PFSK-1 (cell line): ENCODE data around the gene SUMO4.

Experiments
- FOXP2 ChIP-seq: optimal IDR thresholded peaks from 2 replicates; pipeline ENCODE3; 2011; ENCODE audit warnings: borderline replicate concordance, control low read depth, inconsistent platforms; ENCODE audit not compliant: insufficient read depth; ENCODE audit errors: extremely low read length, extremely low read depth
- POLR2AphosphoS5 ChIP-seq: IDR thresholded peaks from 2 replicates; pipeline ENCODE4 v1.6.1; 2012; ENCODE audit warnings: low read depth, mild to moderate bottlenecking, control low read depth, low read length, moderate library complexity
- SIN3A ChIP-seq: IDR thresholded peaks from 2 replicates; pipeline ENCODE4 v1.6.1; 2012; ENCODE audit warnings: mild to moderate bottlenecking, low read length, moderate library complexity, borderline replicate concordance; ENCODE audit not compliant: insufficient read depth
- TAF1 ChIP-seq: IDR thresholded peaks from 2 replicates; pipeline ENCODE4 v1.6.1; 2012; ENCODE audit warnings: low read length, control low read depth, borderline replicate concordance; ENCODE audit not compliant: insufficient read depth
- TF ChIP-seq, protein P1 (sequence below), 2 experiments: IDR thresholded peaks; 2 replicates each; pipeline versions ENCODE4 v1.6.1 to v1.8.0; 2011 to 2012; ENCODE audit warnings: low read depth in 2 of 2, low read length in 2 of 2, control low read depth in 1 of 2, inconsistent platforms in 1 of 2, mild to moderate bottlenecking in 1 of 2, moderate library complexity in 1 of 2; ENCODE audit not compliant: insufficient read depth in 1 of 2

Gene SUMO4

DNA sequence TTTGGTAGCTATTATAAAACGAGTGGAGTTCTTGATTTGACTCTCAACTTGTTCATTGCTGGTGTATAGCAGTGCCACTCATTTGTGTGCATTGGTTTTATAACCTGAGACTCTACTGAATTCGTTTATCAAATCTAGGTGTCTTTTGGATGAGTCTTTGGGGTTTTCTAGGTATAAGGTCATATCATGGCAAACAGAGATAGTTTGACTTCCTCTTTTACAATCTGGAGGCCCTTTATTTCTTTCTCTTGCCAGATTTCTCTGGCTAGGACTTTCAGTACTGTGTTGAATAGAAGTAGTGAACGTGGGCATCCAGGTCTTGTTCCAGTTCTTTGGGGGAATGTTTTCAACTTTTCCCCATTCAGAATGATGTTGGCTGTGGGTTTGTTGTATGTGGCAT, 38.8 kb downstream of the SUMO4 start:
- TF ChIP-seq POLR2AphosphoS5 (no peak), FOXP2 (no peak), SIN3A (no peak), TAF1 (no peak)
- TF ChIP-seq, protein P1, sequence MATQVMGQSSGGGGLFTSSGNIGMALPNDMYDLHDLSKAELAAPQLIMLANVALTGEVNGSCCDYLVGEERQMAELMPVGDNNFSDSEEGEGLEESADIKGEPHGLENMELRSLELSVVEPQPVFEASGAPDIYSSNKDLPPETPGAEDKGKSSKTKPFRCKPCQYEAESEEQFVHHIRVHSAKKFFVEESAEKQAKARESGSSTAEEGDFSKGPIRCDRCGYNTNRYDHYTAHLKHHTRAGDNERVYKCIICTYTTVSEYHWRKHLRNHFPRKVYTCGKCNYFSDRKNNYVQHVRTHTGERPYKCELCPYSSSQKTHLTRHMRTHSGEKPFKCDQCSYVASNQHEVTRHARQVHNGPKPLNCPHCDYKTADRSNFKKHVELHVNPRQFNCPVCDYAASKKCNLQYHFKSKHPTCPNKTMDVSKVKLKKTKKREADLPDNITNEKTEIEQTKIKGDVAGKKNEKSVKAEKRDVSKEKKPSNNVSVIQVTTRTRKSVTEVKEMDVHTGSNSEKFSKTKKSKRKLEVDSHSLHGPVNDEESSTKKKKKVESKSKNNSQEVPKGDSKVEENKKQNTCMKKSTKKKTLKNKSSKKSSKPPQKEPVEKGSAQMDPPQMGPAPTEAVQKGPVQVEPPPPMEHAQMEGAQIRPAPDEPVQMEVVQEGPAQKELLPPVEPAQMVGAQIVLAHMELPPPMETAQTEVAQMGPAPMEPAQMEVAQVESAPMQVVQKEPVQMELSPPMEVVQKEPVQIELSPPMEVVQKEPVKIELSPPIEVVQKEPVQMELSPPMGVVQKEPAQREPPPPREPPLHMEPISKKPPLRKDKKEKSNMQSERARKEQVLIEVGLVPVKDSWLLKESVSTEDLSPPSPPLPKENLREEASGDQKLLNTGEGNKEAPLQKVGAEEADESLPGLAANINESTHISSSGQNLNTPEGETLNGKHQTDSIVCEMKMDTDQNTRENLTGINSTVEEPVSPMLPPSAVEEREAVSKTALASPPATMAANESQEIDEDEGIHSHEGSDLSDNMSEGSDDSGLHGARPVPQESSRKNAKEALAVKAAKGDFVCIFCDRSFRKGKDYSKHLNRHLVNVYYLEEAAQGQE (IDR thresholded peaks at IDR 0.05; ENCODE audit: insufficient read depth in 1 of 2, low read depth in 2 of 2, low read length in 2 of 2), result no peak

DNA sequence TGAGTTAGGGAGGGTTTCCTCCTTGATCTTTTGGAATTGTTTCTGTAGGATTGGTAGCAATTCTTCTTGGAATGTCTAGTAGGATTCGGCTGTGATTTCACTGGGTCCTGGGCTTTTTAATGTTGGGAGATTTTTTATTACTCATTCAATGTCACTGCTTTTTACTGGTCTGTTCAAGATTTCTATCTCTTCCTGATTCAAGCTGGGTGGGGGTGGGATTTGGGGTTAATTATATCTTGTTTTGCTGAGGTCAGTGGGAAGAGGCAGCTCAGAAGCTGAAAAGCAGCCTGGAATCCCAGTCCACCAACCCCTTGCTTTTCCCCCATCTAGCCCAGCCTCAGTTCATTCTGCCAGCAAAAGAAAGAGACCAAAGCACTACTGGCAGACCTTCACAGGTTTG, 39.6 kb downstream of the SUMO4 start:
- TF ChIP-seq POLR2AphosphoS5 (no peak), FOXP2 (no peak), SIN3A (no peak), TAF1 (no peak)
- TF ChIP-seq, protein P1 (IDR thresholded peaks at IDR 0.05; ENCODE audit: insufficient read depth in 1 of 2, low read depth in 2 of 2, low read length in 2 of 2), result no peak

DNA sequence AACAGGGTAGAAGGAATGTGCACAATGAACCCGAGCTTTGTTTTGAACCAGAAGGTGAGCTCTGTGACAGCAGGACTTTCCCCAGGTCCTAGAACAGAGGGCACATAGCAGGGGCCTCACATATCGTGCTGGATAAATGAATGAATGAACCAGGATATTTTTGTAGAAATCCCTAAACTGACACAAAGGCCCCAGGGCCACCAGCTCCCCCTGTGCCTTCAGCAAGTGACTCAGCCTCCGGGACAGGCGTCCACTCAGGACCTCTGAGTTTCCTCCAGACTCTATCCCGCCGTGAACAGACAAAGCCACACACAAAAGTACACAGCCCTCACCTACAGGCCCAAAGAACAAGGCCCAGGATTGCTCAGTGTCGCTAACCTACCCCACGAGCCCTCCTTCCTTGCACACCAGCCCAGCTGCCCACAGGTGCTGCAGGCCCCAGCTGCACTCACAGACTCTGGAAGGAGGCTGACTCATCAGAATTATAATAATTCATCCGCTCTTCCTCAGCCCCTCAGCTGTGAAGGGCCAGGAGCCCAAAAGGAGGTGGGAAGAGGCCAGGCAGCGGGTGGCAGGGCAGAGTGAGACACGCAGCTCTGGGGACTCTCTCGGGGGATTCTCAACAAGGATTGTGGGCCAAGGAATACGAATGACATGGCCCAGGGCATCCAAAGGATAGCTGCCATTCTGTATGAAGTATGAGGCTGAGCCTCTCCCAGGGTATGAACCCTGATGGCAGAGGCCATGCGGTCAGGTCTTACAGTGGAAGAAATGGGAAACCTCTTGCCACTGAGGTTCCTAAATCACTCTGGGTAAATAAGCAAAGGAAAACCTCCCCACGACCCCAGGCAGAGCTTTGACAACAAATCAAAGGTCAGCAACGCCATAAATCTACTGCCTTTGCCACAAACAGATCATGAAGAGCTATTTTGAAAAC, 40.9 kb downstream of the SUMO4 start:
- TF ChIP-seq POLR2AphosphoS5, result no peak
- TF ChIP-seq, protein P1 (IDR thresholded peaks at IDR 0.05; ENCODE audit: insufficient read depth in 1 of 2, low read depth in 2 of 2, low read length in 2 of 2), result no peak
- TF ChIP-seq TAF1, result no peak
- no peak for TF ChIP-seq FOXP2
- no peak for TF ChIP-seq SIN3A

DNA sequence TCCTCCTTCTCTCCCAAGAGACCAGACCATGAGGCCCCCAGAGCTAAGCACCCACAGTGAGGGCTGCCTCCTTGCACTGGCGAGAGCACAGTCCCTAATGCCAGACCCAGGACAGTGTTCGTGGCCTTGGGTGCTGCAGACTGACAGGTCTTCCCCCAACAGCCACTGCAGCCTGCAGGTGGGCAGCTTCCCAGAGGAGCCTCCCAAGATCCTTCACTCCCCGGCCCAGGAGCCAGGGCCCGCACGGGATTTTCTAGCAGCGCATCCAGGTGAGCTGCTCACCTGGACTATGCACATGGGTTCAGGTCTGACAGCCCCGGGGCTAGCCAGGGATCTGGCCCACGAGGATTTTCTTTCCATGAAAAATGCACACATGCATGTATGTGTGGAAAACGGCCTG, 41.7 kb downstream of the SUMO4 start:
- no peak for TF ChIP-seq FOXP2
- TF ChIP-seq SIN3A, result no peak
- TF ChIP-seq, protein P1 (IDR thresholded peaks at IDR 0.05; ENCODE audit: insufficient read depth in 1 of 2, low read depth in 2 of 2, low read length in 2 of 2), result no peak
- no peak for TF ChIP-seq TAF1
